Measurements from ENCODE around the gene TMC6.

DNA sequence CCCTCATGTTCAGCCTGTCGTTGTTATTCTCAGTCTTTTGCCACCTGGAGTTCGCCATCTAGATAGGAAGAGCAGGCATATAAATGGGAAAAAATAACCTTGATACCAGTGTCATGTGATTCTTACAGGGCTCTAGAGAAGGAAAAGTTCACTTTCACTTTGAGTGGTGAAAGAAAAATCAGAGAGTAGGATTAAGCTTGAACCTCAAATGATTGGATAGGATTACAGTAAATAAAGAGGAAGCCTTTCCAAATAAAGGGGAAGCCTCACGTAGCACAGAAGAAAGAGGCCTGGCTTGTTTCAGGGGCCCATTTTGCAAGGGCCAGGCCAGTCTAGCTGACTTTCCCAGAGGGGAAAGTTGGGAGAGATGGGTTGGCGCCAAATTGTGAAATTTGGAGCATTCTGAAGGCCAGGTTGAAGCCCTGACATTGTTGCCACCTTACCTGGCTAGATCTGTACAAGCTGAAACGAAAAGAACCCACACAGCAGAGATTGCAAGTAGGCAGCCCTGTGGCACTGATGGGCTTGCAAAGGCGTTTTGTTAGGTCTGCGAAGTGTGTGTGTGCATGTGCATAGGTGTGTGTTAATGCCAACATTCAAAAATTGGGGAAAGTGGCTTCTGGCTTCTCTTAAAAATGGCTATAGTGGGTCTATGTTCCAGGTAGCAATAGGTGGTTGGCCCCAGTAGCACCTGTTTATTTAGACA, 38.8 kb downstream of the TMC6 start:
- no peak for TF ChIP-seq POLR2A (IDR thresholded peaks at IDR 0.05; ENCODE audit: low read depth)
- TF ChIP-seq, protein P1, sequence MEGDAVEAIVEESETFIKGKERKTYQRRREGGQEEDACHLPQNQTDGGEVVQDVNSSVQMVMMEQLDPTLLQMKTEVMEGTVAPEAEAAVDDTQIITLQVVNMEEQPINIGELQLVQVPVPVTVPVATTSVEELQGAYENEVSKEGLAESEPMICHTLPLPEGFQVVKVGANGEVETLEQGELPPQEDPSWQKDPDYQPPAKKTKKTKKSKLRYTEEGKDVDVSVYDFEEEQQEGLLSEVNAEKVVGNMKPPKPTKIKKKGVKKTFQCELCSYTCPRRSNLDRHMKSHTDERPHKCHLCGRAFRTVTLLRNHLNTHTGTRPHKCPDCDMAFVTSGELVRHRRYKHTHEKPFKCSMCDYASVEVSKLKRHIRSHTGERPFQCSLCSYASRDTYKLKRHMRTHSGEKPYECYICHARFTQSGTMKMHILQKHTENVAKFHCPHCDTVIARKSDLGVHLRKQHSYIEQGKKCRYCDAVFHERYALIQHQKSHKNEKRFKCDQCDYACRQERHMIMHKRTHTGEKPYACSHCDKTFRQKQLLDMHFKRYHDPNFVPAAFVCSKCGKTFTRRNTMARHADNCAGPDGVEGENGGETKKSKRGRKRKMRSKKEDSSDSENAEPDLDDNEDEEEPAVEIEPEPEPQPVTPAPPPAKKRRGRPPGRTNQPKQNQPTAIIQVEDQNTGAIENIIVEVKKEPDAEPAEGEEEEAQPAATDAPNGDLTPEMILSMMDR (IDR thresholded peaks at IDR 0.05), result no peak
- no peak for TF ChIP-seq POLR2AphosphoS5 (IDR thresholded peaks at IDR 0.05)

Measured in esophagus muscularis mucosa (tissue), 3 donors.